ENCODE measurements around the gene PLD4. TPM values are rescaled to one million over a fixed set of nuclear protein-coding genes. Genes with fewer than 3 reads are reported as not detected.
"Not testable (repeated sequence)": the region's sequence is repeated elsewhere in the genome, so short reads cannot be mapped to it uniquely, and the experiment has no call there.

Gene PLD4
- total RNA-seq, 1 donor from 2014 or later, result not detected

- Histone ChIP-seq H3K27ac (no peak overlapping the region), H3K9me3 (peaks cover 0 to 6% of the 10 kb centered on the region in 2 donors), H3K36me3 (no peaks in the 10 kb centered on the region), H3K4me1 (no peaks in the 10 kb centered on the region), H3K4me3 (no peak overlapping the region), H3K27me3 (no peaks in the 10 kb centered on the region)
- TF ChIP-seq, protein P1, sequence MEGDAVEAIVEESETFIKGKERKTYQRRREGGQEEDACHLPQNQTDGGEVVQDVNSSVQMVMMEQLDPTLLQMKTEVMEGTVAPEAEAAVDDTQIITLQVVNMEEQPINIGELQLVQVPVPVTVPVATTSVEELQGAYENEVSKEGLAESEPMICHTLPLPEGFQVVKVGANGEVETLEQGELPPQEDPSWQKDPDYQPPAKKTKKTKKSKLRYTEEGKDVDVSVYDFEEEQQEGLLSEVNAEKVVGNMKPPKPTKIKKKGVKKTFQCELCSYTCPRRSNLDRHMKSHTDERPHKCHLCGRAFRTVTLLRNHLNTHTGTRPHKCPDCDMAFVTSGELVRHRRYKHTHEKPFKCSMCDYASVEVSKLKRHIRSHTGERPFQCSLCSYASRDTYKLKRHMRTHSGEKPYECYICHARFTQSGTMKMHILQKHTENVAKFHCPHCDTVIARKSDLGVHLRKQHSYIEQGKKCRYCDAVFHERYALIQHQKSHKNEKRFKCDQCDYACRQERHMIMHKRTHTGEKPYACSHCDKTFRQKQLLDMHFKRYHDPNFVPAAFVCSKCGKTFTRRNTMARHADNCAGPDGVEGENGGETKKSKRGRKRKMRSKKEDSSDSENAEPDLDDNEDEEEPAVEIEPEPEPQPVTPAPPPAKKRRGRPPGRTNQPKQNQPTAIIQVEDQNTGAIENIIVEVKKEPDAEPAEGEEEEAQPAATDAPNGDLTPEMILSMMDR (IDR thresholded peaks at IDR 0.05), result no peak
- intact Hi-C loops (cut with DNase I), result no loop called here
- no peak for DNase-seq (ENCODE audit: low spot score in 2 of 2)
Measured at GRCh38 chr14:104913435-104913834, 11.2 kb upstream of the PLD4 start.

DNA sequence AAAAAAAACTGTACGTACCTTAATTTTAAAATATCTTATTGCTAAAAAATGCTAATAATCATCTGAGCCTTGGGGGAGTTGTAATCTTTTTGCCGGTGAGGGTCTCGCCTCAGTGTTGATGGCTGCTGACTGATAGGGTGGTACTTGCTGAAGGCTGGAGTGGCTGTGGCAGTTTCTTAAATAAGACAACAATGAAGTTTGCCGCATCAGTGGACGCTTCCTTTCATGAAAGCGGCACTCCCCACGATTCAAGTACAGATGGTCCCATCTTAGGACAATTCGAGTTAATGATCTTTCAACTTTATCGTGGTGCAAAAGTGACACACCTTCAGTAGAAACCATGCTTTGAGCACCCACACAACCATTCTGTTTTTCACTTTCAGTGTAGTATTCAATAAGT, 7.6 kb upstream of the PLD4 start:
- Histone ChIP-seq H3K9me3 (peaks cover 0 to 3% of the 10 kb centered on the region in 2 donors), H3K4me3 (no peak overlapping the region), H3K4me1 (no peaks in the 10 kb centered on the region), H3K27ac (no peak overlapping the region), H3K36me3 (no peaks in the 10 kb centered on the region), H3K27me3 (no peaks in the 10 kb centered on the region)
- peak in 1 of 2 donors; percentile 34 for DNase-seq (ENCODE audit: low spot score in 2 of 2)
- TF ChIP-seq, protein P1 (IDR thresholded peaks at IDR 0.05), result no peak
- intact Hi-C loops (cut with DNase I), result no loop called here

DNA sequence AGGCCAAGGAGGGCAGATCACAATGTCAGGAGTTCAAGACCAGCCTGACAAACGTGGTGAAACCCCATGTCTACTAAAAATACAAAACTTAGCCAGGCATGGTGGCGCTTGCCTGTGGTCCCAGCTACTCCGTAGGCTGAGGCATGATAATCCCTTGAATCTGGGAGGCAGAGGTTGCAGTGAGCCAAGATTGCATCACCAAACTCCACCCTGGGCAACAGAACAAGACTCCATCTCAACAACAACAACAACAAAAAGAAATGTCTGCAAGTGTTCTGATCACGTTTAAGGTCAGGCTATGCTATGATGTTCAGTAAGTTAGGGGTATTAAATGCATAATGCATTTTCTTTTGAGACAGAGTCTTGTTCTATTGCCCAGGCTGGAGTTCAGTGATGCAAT, 6.7 kb upstream of the PLD4 start:
- no peaks in the 10 kb centered on the region for H3K9me3 ChIP-seq
- intact Hi-C loops (cut with DNase I), result no loop called here
- H3K27me3 ChIP-seq, result no peaks in the 10 kb centered on the region
- TF ChIP-seq, protein P1 (IDR thresholded peaks at IDR 0.05), result no peak
- H3K27ac ChIP-seq, result no peak overlapping the region
- H3K4me1 ChIP-seq, result no peaks in the 10 kb centered on the region
- H3K4me3 ChIP-seq, result no peak overlapping the region
- H3K36me3 ChIP-seq, result no peaks in the 10 kb centered on the region
- DNase-seq (ENCODE audit: low spot score in 2 of 2), result peak in 1 of 2 donors; percentile 46

DNA sequence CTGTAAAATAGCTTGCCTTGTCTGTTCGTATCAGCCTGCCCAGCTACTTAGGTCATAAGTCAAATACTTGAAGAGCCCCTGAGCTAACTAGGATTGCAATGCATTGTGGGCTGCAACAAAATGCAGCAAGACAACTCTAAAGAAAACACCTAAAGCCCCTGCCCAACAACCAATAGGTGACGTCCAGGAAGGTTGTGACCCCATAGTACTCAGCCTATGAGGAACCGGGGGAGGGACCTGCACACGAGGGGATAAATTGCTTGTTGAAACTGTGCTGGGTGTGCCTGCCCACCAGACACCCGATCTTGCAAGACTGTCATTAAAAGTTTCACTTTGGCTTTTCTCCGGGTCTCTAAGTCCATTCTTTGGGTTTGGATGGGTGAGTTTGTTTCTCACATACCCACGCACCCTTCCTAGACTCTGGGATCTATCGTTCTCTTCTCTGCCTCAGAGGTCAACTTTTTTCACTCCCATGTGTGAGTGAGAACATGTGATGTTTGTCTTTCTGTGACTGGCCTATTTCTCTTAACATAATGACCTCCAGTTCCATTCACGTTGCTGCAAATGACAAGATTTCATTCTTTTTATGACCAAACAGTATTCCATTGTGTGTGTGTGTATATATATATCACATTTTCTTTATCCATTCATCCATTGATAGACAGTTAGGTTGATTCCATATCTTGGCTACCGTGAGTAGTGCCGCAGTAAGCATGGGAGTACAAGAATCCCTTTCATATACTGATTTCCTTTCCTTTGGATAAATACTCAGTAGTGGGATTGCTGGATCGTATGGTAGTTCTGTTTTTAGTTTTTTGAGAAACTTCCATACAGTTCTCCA, 5.3 kb upstream of the PLD4 start:
- DNase-seq (ENCODE audit: low spot score in 2 of 2), result peak in 1 of 2 donors; percentile 2
- H3K27me3 ChIP-seq; H3K4me3 ChIP-seq; H3K36me3 ChIP-seq; H3K4me1 ChIP-seq; H3K9me3 ChIP-seq; intact Hi-C loops (cut with DNase I); H3K27ac ChIP-seq: not testable (repeated sequence)

DNA sequence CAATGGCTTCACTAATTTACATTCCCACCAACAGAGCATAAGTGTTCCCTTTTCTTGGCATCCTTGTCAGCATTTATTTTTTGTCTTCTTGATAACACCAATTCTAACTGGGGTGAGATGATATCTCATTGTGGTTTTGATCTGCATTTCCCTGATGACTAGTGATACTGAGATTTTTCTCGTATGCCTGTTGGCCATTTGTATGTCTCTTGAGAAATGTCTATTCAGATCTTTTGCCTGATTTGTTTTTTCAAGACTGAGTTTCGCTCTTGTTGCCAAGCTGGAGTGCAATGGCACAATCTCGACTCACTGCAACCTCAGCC, 4.7 kb upstream of the PLD4 start:
- no peak overlapping the region for H3K4me3 ChIP-seq
- DNase-seq (ENCODE audit: low spot score in 2 of 2), result peak in 1 of 2 donors; percentile 15
- intact Hi-C loops (cut with DNase I), result no loop called here
- H3K27ac ChIP-seq, result no peak overlapping the region
- TF ChIP-seq, protein P1 (IDR thresholded peaks at IDR 0.05), result no peak
- H3K27me3 ChIP-seq, result no peaks in the 10 kb centered on the region
- no peaks in the 10 kb centered on the region for H3K36me3 ChIP-seq
- no peaks in the 10 kb centered on the region for H3K9me3 ChIP-seq
- H3K4me1 ChIP-seq, result no peaks in the 10 kb centered on the region

- TF ChIP-seq, protein P1 (IDR thresholded peaks at IDR 0.05), result no peak
- intact Hi-C loops (cut with DNase I), result no loop called here
- peak in 1 of 2 donors; percentile 50 for DNase-seq (ENCODE audit: low spot score in 2 of 2)
Measured at GRCh38 chr14:104923640-104924420, 849 bp upstream of the PLD4 start.

More at GRCh38 chr14:104923640-104924420, 849 bp upstream of the PLD4 start:
- Histone ChIP-seq H3K9me3 (no peaks in the 10 kb centered on the region), H3K4me1 (no peaks in the 10 kb centered on the region), H3K27me3 (no peaks in the 10 kb centered on the region), H3K36me3 (no peaks in the 10 kb centered on the region), H3K4me3 (no peak overlapping the region), H3K27ac (no peak overlapping the region)

Measured in ascending aorta (tissue), 2 donors.